Stimulated activated CD4-positive, alpha-beta T cell treated with anti-CD3 and anti-CD28 coated beads, TNF-alpha, amount 100 ng/mL, for 48 hours (primary cell): ENCODE measurements around the gene LRCH4.
A peak's percentile ranks its signal among the peaks of the same experiment; 100 is the strongest.

Experiments used
- DNase-seq, 3 donors: peaks; one replicate each; pipeline ENCODE4 v3.0.0-alpha.2; 2020; ENCODE audit warnings: low read depth in 3 of 3

Gene LRCH4

GRCh38 chr7:100604976-100605911 lies 19.3 kb upstream of the LRCH4 start:
- no peak for DNase-seq

- peak; percentile 39 to 63 (median 48) for DNase-seq
Observed at GRCh38 chr7:100604028-100604975, 18.4 kb upstream of the LRCH4 start.

GRCh38 chr7:100603726-100604027 lies 17.7 kb upstream of the LRCH4 start:
- DNase-seq, result no peak

GRCh38 chr7:100602889-100603725 lies 17.2 kb upstream of the LRCH4 start:
- DNase-seq, result no peak

- DNase-seq, result no peak
Observed at GRCh38 chr7:100600730-100601038, 14.8 kb upstream of the LRCH4 start.

GRCh38 chr7:100599911-100600729 lies 14.2 kb upstream of the LRCH4 start:
- no peak for DNase-seq

- DNase-seq, result no peak
Observed at GRCh38 chr7:100598425-100598824, 12.5 kb upstream of the LRCH4 start.

- no peak for DNase-seq
Observed at GRCh38 chr7:100595188-100595587, 9.3 kb upstream of the LRCH4 start.

GRCh38 chr7:100591596-100591995 lies 5.7 kb upstream of the LRCH4 start:
- DNase-seq, result no peak

- no peak for DNase-seq
Observed at GRCh38 chr7:100590077-100590737, 4.3 kb upstream of the LRCH4 start.

- DNase-seq, result no peak
Observed at GRCh38 chr7:100589341-100589947, 3.5 kb upstream of the LRCH4 start.

- DNase-seq, result no peak
Observed at GRCh38 chr7:100588438-100588837, 2.5 kb upstream of the LRCH4 start.

- DNase-seq, result peak; percentile 99
Observed at GRCh38 chr7:100586266-100587025, 517 bp upstream of the LRCH4 start, which contains the start of gene FBXO24. FBXO24 (plus strand) TSS chr7:100586328; CDS start chr7:100586626, 298 bp downstream.

GRCh38 chr7:100584683-100585510 lies 1.0 kb downstream of the LRCH4 start:
- no peak for DNase-seq

- no peak for DNase-seq
Observed at GRCh38 chr7:100584054-100584682, 1.8 kb downstream of the LRCH4 start.

- peak; percentile 45 to 67 (median 64) for DNase-seq
Observed at GRCh38 chr7:100583132-100584053, 2.5 kb downstream of the LRCH4 start.

GRCh38 chr7:100582650-100583049 lies 3.3 kb downstream of the LRCH4 start:
- DNase-seq, result no peak
